IMR-90 (cell line): ENCODE measurements around the gene NTPCR. TPM values are rescaled to one million over a fixed set of nuclear protein-coding genes. Genes with fewer than 3 reads are reported as not detected.

Source experiments
- ATAC-seq: fragments of 200-7000 bp; cut with Tn5 transposase; 2 replicates; pipeline ENCODE4 v1.9.1; 2020; ENCODE audit warnings: low read depth, mild to moderate bottlenecking, moderate library complexity
- BruUV-seq: library from RNA; stranded (reverse); fragments of 400-500 nt; replicated peaks from 2 replicates; lab custom pipeline; 2021; lab: Mats Ljungman, UMichigan
- CTCF ChIA-PET: fragments of 300-600 bp; formaldehyde crosslinking; extraction: SDS; loops from one replicate; lab custom pipeline; 2021; ENCODE audit warnings: antibody characterized with exemption; lab: Yijun Ruan, JAX
- POLR2A ChIA-PET: fragments of 300-600 bp; sonication (Branson Sonifier 250); formaldehyde crosslinking; loops from one replicate; lab custom pipeline; 2022; ENCODE audit warnings: antibody characterized with exemption; ENCODE audit not compliant: unreplicated experiment; lab: Charles Lee
- DNase-seq: peaks from one replicate; pipeline ENCODE4 v3.0.0; 2013
- H2AFZ ChIP-seq: replicated peaks from 2 replicates; pipeline ENCODE3; 2013; ENCODE audit warnings: low read length, mild to moderate bottlenecking; ENCODE audit not compliant: poor library complexity
- H2AK5ac ChIP-seq: 2 replicates; pipeline ENCODE4 v1.6.1; 2013; ENCODE audit warnings: low read depth, low read length, inconsistent platforms
- H2AK9ac ChIP-seq: replicated peaks from 2 replicates; pipeline ENCODE3; 2013; ENCODE audit warnings: mild to moderate bottlenecking, low read depth, low read length, moderate library complexity; ENCODE audit not compliant: poor library complexity
- H2BK120ac ChIP-seq: 2 replicates; pipeline ENCODE4 v1.6.1; 2013; ENCODE audit warnings: low read depth, low read length, inconsistent platforms
- H2BK15ac ChIP-seq: 3 replicates; pipeline ENCODE4 v1.6.1; 2013; ENCODE audit warnings: low read depth, low read length, inconsistent platforms
- H2BK20ac ChIP-seq: 2 replicates; pipeline ENCODE4 v1.6.1; 2013; ENCODE audit warnings: low read depth, mild to moderate bottlenecking, inconsistent platforms, low read length, moderate library complexity
- H2BK5ac ChIP-seq: 2 replicates; pipeline ENCODE4 v1.6.1; 2013; ENCODE audit warnings: mild to moderate bottlenecking, low read depth, low read length, inconsistent platforms; ENCODE audit not compliant: poor library complexity, severe bottlenecking
- H3K14ac ChIP-seq: replicated peaks from 2 replicates; pipeline ENCODE4 v1.6.1; 2013; ENCODE audit warnings: low read depth, low read length, inconsistent platforms
- H3K18ac ChIP-seq: 2 replicates; pipeline ENCODE4 v1.6.1; 2013; ENCODE audit warnings: low read depth, low read length, control low read depth
- H3K23ac ChIP-seq: 2 replicates; pipeline ENCODE4 v1.6.1; 2013; ENCODE audit warnings: low read depth, low read length, inconsistent platforms
- H3K27ac ChIP-seq: 2 replicates; pipeline ENCODE4 v1.5.1; 2013; ENCODE audit warnings: mild to moderate bottlenecking, control low read depth, low read length; ENCODE audit not compliant: insufficient read depth
- H3K27me3 ChIP-seq: 2 replicates; pipeline ENCODE4 v1.6.1; 2013; ENCODE audit warnings: low read length; ENCODE audit not compliant: control insufficient read depth, insufficient read depth
- H3K36me3 ChIP-seq: 2 replicates; pipeline ENCODE4 v1.6.1; 2013; ENCODE audit warnings: low read length, mixed read lengths; ENCODE audit not compliant: control insufficient read depth, insufficient read depth
- H3K4ac ChIP-seq: 2 replicates; pipeline ENCODE4 v1.6.1; 2013; ENCODE audit warnings: low read depth, low read length, inconsistent platforms
- H3K4me1 ChIP-seq: 2 replicates; pipeline ENCODE4 v1.6.1; 2013; ENCODE audit warnings: low read length, mixed read lengths; ENCODE audit not compliant: control insufficient read depth, insufficient read depth
- H3K4me2 ChIP-seq: 2 replicates; pipeline ENCODE4 v1.6.1; 2013; ENCODE audit warnings: low read depth, mild to moderate bottlenecking, control low read depth, low read length, moderate library complexity
- H3K4me3 ChIP-seq: 2 replicates; pipeline ENCODE4 v1.5.1; 2013; ENCODE audit warnings: low read depth, mild to moderate bottlenecking, control low read depth, low read length, moderate library complexity; ENCODE audit not compliant: insufficient read depth
- H3K56ac ChIP-seq: 2 replicates; pipeline ENCODE4 v1.6.1; 2013; ENCODE audit warnings: low read length, inconsistent platforms; ENCODE audit not compliant: insufficient read depth; ENCODE audit errors: extremely low read depth
- H3K79me1 ChIP-seq, 2 experiments: 2 replicates each; pipeline ENCODE4 v1.6.1; 2013; ENCODE audit warnings: low read length in 2 of 2, inconsistent platforms in 1 of 2, low read depth in 1 of 2
- H3K9ac ChIP-seq: 2 replicates; pipeline ENCODE4 v1.6.1; 2013; ENCODE audit warnings: low read depth, low read length, control low read depth
- H3K9me1 ChIP-seq: 2 replicates; pipeline ENCODE4 v1.6.1; 2013; ENCODE audit warnings: low read length, inconsistent platforms; ENCODE audit not compliant: insufficient read depth
- H3K9me3 ChIP-seq: 2 replicates; pipeline ENCODE4 v1.6.1; 2013; ENCODE audit warnings: low read length; ENCODE audit not compliant: control insufficient read depth, insufficient read depth
- H4K20me1 ChIP-seq: 2 replicates; pipeline ENCODE4 v1.6.1; 2013; ENCODE audit warnings: low read length, inconsistent platforms; ENCODE audit not compliant: insufficient read depth
- H4K5ac ChIP-seq: 2 replicates; pipeline ENCODE4 v1.6.1; 2013; ENCODE audit warnings: mild to moderate bottlenecking, low read depth, low read length, control low read depth
- H4K8ac ChIP-seq, 2 experiments: 2 replicates each; pipeline ENCODE4 v1.6.1; 2013; ENCODE audit warnings: low read depth in 2 of 2, low read length in 2 of 2, control low read depth in 1 of 2, inconsistent platforms in 1 of 2
- H4K91ac ChIP-seq: 2 replicates; pipeline ENCODE4 v1.6.1; 2013; ENCODE audit warnings: low read depth, low read length, inconsistent platforms; ENCODE audit not compliant: insufficient read depth
- CTCF ChIP-seq: conservative IDR thresholded peaks from 2 replicates; pipeline ENCODE4 v1.5.1; 2012; ENCODE audit warnings: mild to moderate bottlenecking, low read depth, low read length, improper control_type of control experiment
- ELK1 ChIP-seq: fragments of 150-350 bp; IDR thresholded peaks from 2 replicates; pipeline ENCODE4 v1.6.1; 2016; ENCODE audit warnings: low read depth, mild to moderate bottlenecking, low read length, moderate library complexity, borderline replicate concordance
- MAFK ChIP-seq: IDR thresholded peaks from 2 replicates; pipeline ENCODE4 v1.6.1; 2012; ENCODE audit warnings: low read depth, low read length, improper control_type of control experiment
- MXI1 ChIP-seq: IDR thresholded peaks from 2 replicates; pipeline ENCODE4 v1.6.1; 2012; ENCODE audit warnings: low read depth, mild to moderate bottlenecking, low read length, moderate library complexity, borderline replicate concordance
- RAD21 ChIP-seq: IDR thresholded peaks from 2 replicates; pipeline ENCODE4 v1.6.1; 2012; ENCODE audit warnings: low read length, improper control_type of control experiment
- RFX5 ChIP-seq: IDR thresholded peaks from 2 replicates; pipeline ENCODE4 v1.8.0; 2012; ENCODE audit warnings: low read depth, mild to moderate bottlenecking, low read length, moderate library complexity
- SMC3 ChIP-seq: fragments of 150-350 bp; IDR thresholded peaks from 2 replicates; pipeline ENCODE4 v1.6.1; 2016; ENCODE audit warnings: low read depth, mild to moderate bottlenecking, antibody characterized with exemption, low read length, moderate library complexity
- WGBS, 2 experiments: methylation state at CpG; one replicate each; pipeline versions ENCODE4 v1.1.5 to v1.1.7; 2013; ENCODE audit warnings: missing lambda C conversion rate in 2 of 2; ENCODE audit not compliant: insufficient read length in 1 of 2; ENCODE audit errors: extremely low coverage in 2 of 2; 5-methylcytosine and 5-hydroxymethylcytosine counted together
- dilution Hi-C: fragments of 300-500 bp; cut with HindIII; formaldehyde crosslinking; loops from one replicate; pipeline ENCODE4 v1.14.3; 2018; ENCODE audit warnings: low sequenced_read_pairs; ENCODE audit not compliant: unreplicated experiment
- in situ Hi-C: fragments of 300-500 bp; cut with MboI; formaldehyde crosslinking; loops from 3 replicates; pipeline ENCODE4 v1.14.3; 2019; ENCODE audit warnings: low sequenced_read_pairs, inconsistent platforms, mixed read lengths
- intact Hi-C: fragments of 100-400 bp; cut with micrococcal nuclease; formaldehyde crosslinking; loops from 2 replicates; pipeline ENCODE4 v1.10.0; 2022
- polyA plus RNA-seq, 3 experiments: library from polyadenylated mRNA; depleted of rRNA; stranded (reverse); fragments of >200 nt; gene quantifications; 2 replicates each; pipeline ENCODE4 v1.2.3, GENCODE V29; 2012; ENCODE audit warnings: low replicate concordance in 1 of 3
- total RNA-seq: library from RNA; depleted of rRNA; stranded (reverse); fragments of >200 nt; gene quantifications from 2 replicates; pipeline ENCODE4 v1.2.3, GENCODE V29; 2012

Gene NTPCR
- total and polyA plus RNA-seq, 2 of the 4 experiments (the other 2 are of a cell fraction), result 13.3 to 16.5 TPM

- H3K27ac ChIP-seq, result no peak overlapping the region
- H4K20me1 ChIP-seq, result no peaks in the 10 kb centered on the region
- no peak overlapping the region for H3K4me2 ChIP-seq
- H4K91ac ChIP-seq, result 0 out of 2 replicates have a peak overlapping the region, but pooled peaks have one; percentile 27
- TF ChIP-seq MAFK (no peak), CTCF (peak; percentile 30; the same call in 1 of the 2 replicates), ELK1 (no peak), MXI1 (no peak), SMC3 (0 out of 2 replicates have a peak, but pooled peaks have one; percentile 29), RAD21 (peak; percentile 37), RFX5 (no peak)
- peaks cover 11% of the 10 kb centered on the region for H3K4me1 ChIP-seq
- dilution Hi-C loops, result no loop called here
- H3K4ac ChIP-seq, result peak overlapping the region; percentile 46; the same call in 1 of the 2 replicates
- H3K9ac ChIP-seq, result no peak overlapping the region
- H2BK120ac ChIP-seq, result 0 out of 2 replicates have a peak overlapping the region, but pooled peaks have one; percentile 35
- peak overlapping the region; percentile 47; the same call in 1 of the 2 replicates for H2BK20ac ChIP-seq
- ChIA-PET POLR2A (no interaction called here), CTCF (no interaction called here)
- peak overlapping the region; percentile 50 for H2AK5ac ChIP-seq
- no peak overlapping the region for H4K8ac ChIP-seq
- 0 out of 3 replicates have a peak overlapping the region, but pooled peaks have one; percentile 72 for H2BK15ac ChIP-seq
- H2BK5ac ChIP-seq, result no peak overlapping the region
- no peaks in the 10 kb centered on the region for H3K9me3 ChIP-seq
- no CpG with 5 or more reads among the region's 12 CpGs for WGBS, 2 experiments
- H3K79me1 ChIP-seq, result no peaks in the 10 kb centered on the region
- 0 out of 2 replicates have a peak, but pooled peaks cover 2% of the 10 kb centered on the region for H3K36me3 ChIP-seq
- no peak overlapping the region for H3K56ac ChIP-seq
- no peaks in the 10 kb centered on the region for H3K9me1 ChIP-seq
- H2AK9ac ChIP-seq, result no peak overlapping the region
- H3K14ac ChIP-seq, result no peak overlapping the region
- H3K4me3 ChIP-seq, result no peak overlapping the region
- peak; percentile 30 for DNase-seq
- no peak overlapping the region for H4K5ac ChIP-seq
- no peak overlapping the region for H3K18ac ChIP-seq
- ATAC-seq, result no peak
- H3K27me3 ChIP-seq, result no peaks in the 10 kb centered on the region
- no TSS peak for BruUV-seq
- intact Hi-C loops, result loop anchor here (2.0 kb wide), 1 partner anchor 394 kb away; the partner anchor contains the start of gene SIPA1L2
- peak overlapping the region; percentile 9 for H2AFZ ChIP-seq
- H3K23ac ChIP-seq, result no peak overlapping the region
- in situ Hi-C loops, result no loop called here
These were observed 74.7 kb downstream of the NTPCR start for GRCh38 chr1:233025157-233025556.
